Neural progenitor cell (in vitro differentiated cells): Measurements from ENCODE around the gene RHOC.

ENCODE experiments used
- EZH2 ChIP-seq: fragments of 200-600 bp; sonication (generic); IDR thresholded peaks from 2 replicates; pipeline ENCODE4 v1.6.1; 2017; ENCODE audit warnings: antibody characterized with exemption, mild to moderate bottlenecking, moderate library complexity
- EZH2phosphoT487 ChIP-seq: fragments of 200-600 bp; sonication (generic); IDR thresholded peaks from 2 replicates; pipeline ENCODE4 v1.6.1; 2017; ENCODE audit warnings: antibody characterized with exemption
- TF ChIP-seq, protein P1 (sequence below): fragments of 200-600 bp; sonication (generic); IDR thresholded peaks from 2 replicates; pipeline ENCODE4 v1.5.1; 2017; ENCODE audit warnings: antibody characterized with exemption, mild to moderate bottlenecking

DNA sequence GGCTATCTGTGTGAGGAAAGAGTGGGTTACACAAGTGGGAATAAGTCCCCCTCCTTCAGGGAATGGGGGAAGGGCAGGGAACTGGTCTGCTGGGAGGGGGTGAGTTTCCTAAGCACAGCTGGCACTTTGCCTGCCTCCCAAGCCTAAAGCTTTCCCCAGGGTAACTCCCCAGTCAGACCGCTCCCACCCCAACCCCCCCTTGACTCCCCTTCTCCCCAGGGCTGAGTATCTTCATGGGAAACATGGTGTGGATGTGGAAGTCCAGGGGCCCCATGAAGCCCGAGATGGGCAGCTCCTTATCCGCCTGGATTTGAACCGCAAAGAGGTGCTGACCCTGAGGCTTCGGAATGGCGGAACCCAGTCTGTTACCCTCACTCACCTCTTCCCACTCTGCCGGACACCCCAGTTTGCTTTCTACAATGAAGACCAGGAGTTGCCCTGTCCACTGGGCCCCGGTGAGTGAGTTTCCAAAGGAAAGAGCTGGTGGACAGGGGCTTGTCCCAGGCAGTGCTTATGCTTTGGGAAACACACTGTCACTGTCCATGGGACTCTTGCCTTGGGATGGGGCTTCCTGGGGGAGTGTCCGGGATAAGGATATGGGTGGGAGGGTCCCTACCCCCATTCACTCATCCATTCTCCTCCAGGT, 17.6 kb downstream of the RHOC start:
- TF ChIP-seq, protein P1, sequence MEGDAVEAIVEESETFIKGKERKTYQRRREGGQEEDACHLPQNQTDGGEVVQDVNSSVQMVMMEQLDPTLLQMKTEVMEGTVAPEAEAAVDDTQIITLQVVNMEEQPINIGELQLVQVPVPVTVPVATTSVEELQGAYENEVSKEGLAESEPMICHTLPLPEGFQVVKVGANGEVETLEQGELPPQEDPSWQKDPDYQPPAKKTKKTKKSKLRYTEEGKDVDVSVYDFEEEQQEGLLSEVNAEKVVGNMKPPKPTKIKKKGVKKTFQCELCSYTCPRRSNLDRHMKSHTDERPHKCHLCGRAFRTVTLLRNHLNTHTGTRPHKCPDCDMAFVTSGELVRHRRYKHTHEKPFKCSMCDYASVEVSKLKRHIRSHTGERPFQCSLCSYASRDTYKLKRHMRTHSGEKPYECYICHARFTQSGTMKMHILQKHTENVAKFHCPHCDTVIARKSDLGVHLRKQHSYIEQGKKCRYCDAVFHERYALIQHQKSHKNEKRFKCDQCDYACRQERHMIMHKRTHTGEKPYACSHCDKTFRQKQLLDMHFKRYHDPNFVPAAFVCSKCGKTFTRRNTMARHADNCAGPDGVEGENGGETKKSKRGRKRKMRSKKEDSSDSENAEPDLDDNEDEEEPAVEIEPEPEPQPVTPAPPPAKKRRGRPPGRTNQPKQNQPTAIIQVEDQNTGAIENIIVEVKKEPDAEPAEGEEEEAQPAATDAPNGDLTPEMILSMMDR, result no peak
- TF ChIP-seq EZH2 (no peak), EZH2phosphoT487 (no peak)
